Retinal pigment epithelial cell (primary cell): Measurements from ENCODE around the gene MAP2K1.
A peak's percentile ranks its signal among the peaks of the same experiment; 100 is the strongest.
"Not testable (repeated sequence)": the region's sequence is repeated elsewhere in the genome, so short reads cannot be mapped to it uniquely, and the experiment has no call there.

Experiments
- DNase-seq: peaks from one replicate; pipeline ENCODE4 v3.0.0-alpha.2; 2010; ENCODE audit warnings: low read depth
- H3K4me3 ChIP-seq: 2 replicates; pipeline ENCODE4 v1.5.1; 2011; ENCODE audit warnings: mild to moderate bottlenecking, low read length, control low read depth, moderate library complexity
- TF ChIP-seq, protein P1 (sequence below): conservative IDR thresholded peaks from 2 replicates; pipeline ENCODE4 v1.5.1; 2011; ENCODE audit warnings: low read depth, low read length, control low read depth, inconsistent platforms

Gene MAP2K1

GRCh38 chr15:66452971-66453580 lies 66.4 kb downstream of the MAP2K1 start:
- no peak overlapping the region for H3K4me3 ChIP-seq
- DNase-seq: no peak
- TF ChIP-seq, protein P1, sequence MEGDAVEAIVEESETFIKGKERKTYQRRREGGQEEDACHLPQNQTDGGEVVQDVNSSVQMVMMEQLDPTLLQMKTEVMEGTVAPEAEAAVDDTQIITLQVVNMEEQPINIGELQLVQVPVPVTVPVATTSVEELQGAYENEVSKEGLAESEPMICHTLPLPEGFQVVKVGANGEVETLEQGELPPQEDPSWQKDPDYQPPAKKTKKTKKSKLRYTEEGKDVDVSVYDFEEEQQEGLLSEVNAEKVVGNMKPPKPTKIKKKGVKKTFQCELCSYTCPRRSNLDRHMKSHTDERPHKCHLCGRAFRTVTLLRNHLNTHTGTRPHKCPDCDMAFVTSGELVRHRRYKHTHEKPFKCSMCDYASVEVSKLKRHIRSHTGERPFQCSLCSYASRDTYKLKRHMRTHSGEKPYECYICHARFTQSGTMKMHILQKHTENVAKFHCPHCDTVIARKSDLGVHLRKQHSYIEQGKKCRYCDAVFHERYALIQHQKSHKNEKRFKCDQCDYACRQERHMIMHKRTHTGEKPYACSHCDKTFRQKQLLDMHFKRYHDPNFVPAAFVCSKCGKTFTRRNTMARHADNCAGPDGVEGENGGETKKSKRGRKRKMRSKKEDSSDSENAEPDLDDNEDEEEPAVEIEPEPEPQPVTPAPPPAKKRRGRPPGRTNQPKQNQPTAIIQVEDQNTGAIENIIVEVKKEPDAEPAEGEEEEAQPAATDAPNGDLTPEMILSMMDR: no peak

DNA sequence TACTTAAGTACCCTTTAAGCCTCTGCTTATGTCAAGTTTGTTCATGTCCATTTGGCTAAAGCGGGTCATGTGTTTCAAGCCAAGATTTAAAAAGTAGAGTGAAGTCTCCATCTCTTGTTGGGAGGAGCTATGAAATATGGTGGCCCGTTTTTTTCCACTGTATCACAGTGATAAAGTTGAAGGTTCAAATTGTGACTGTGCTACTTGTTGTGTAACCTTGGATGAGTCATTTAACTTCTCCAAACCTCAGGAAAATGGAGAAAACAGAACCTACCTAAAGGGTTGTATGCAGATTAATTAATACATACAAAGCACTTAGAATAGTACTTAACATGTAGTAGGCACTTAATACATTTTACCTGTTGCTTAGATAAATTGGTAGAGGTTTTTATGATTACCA lies 67.4 kb downstream of the MAP2K1 start:
- TF ChIP-seq, protein P1: no peak
- DNase-seq: no peak

GRCh38 chr15:66456211-66456610 lies 69.5 kb downstream of the MAP2K1 start:
- TF ChIP-seq, protein P1: no peak
- H3K4me3 ChIP-seq: no peak overlapping the region
- no peak for DNase-seq

More for the DNA sequence above, 67.4 kb downstream of the MAP2K1 start:
- H3K4me3 ChIP-seq: no peak overlapping the region

- no peak overlapping the region for H3K4me3 ChIP-seq
- DNase-seq: no peak
- TF ChIP-seq, protein P1: no peak
These were observed 73.3 kb downstream of the MAP2K1 start for GRCh38 chr15:66459818-66460615.

- not testable (repeated sequence) for DNase-seq, H3K4me3 ChIP-seq
These were observed 74.6 kb downstream of the MAP2K1 start for GRCh38 chr15:66461294-66461693.

GRCh38 chr15:66461917-66462316 lies 75.2 kb downstream of the MAP2K1 start:
- peak; percentile 37 for DNase-seq
- H3K4me3 ChIP-seq: no peak overlapping the region
- TF ChIP-seq, protein P1: no peak

GRCh38 chr15:66462627-66463026 lies 75.9 kb downstream of the MAP2K1 start:
- TF ChIP-seq, protein P1: no peak
- DNase-seq: no peak
- H3K4me3 ChIP-seq: no peak overlapping the region

DNA sequence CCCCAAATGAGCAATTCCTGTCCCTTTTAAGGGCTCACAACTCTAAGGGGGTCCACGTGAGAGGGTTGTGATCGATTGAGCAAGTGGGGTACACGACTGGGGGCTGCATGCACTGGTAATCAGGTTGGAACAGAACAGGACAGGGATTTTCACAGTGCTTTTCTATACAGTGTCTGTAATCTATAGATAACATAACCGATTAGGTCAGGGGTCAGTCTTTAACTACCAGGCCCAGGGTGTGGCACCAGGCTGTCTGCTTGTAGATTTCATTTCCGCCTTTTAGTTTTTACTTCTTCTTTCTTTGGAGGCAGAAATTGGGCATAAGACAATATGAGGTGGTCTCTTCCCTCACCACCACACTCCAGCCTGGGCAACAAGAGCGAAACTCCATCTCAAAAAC lies 78.6 kb downstream of the MAP2K1 start:
- not testable (repeated sequence) for H3K4me3 ChIP-seq, DNase-seq

- not testable (repeated sequence) for H3K4me3 ChIP-seq, DNase-seq
These were observed 80.7 kb downstream of the MAP2K1 start for GRCh38 chr15:66467162-66468040.

DNA sequence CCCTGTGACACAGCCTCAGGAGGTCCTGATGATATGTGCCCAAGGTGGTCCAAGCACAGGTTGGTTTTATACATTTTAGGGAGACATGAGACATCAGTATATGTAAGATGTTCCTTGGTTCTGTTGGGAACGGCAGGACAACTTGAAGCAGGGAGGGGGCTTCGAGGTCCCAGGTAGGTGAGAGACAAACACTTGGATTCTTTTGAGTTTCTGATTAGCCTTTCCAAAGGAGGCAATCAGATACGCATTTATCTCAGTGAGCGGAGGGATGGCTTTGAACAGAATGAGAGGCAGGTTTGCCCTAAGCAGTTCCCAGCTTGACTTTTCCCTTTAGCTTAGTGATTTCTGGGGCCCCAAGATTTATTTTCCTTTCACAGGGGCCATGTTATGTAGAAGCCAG lies 84.1 kb downstream of the MAP2K1 start:
- not testable (repeated sequence) for H3K4me3 ChIP-seq, DNase-seq
